Neural progenitor cell (in vitro differentiated cells): ENCODE data around the gene TNIP1.

Experiments
- CTCF ChIP-seq: fragments of 200-600 bp; sonication (generic); IDR thresholded peaks from 2 replicates; pipeline ENCODE4 v1.5.1; 2017; ENCODE audit warnings: antibody characterized with exemption, mild to moderate bottlenecking
- EZH2 ChIP-seq: fragments of 200-600 bp; sonication (generic); IDR thresholded peaks from 2 replicates; pipeline ENCODE4 v1.6.1; 2017; ENCODE audit warnings: antibody characterized with exemption, mild to moderate bottlenecking, moderate library complexity

GRCh38 chr5:151038801-151039238 is 42.0 kb downstream of the TNIP1 start:
- TF ChIP-seq CTCF = no peak
- no peak for TF ChIP-seq EZH2
